GM06990 (cell line): ENCODE results near the gene INPP5A.

Source experiments
- DNase-seq: peaks from one replicate; pipeline ENCODE4 v3.0.0-alpha.2; 2011; ENCODE audit not compliant: insufficient read length; ENCODE audit errors: extremely low read depth
- H3K27me3 ChIP-seq: replicated peaks from 2 replicates; pipeline ENCODE4 v1.6.0; 2011; ENCODE audit warnings: low read length; ENCODE audit not compliant: control insufficient read depth, insufficient read depth
- H3K36me3 ChIP-seq: 2 replicates; pipeline ENCODE4 v1.5.1; 2011; ENCODE audit warnings: low read length; ENCODE audit not compliant: control insufficient read depth, insufficient read depth
- H3K4me3 ChIP-seq: replicated peaks from 2 replicates; pipeline ENCODE4 v1.5.1; 2011; ENCODE audit warnings: low read depth, mild to moderate bottlenecking, control low read depth, low read length
- TF ChIP-seq, protein P1 (sequence below): IDR thresholded peaks from 2 replicates; pipeline ENCODE4 v1.5.1; 2011; ENCODE audit warnings: low read length, control low read depth, mild to moderate bottlenecking, inconsistent platforms; ENCODE audit not compliant: insufficient read depth, poor library complexity, severe bottlenecking

INPP5A gene

DNA sequence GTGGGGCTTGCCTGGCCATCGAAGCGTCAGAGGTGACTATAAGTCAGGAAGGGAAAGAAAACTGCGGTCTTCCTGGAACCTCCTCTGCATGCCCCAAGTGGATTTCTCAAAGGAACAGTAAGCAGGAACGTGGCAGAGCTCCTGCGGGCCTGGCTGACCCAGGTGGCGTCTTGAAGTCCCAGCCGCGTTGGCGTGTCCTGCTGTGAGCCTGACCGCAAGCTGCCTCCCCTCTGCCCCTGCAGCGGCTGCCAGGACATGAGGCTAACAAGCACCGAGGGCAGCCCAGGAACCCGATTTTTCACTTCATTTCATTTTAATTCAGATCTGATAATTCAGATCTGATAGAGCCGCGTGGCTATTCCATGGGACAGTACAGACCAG is 193.0 kb downstream of the INPP5A start:
- TF ChIP-seq, protein P1, sequence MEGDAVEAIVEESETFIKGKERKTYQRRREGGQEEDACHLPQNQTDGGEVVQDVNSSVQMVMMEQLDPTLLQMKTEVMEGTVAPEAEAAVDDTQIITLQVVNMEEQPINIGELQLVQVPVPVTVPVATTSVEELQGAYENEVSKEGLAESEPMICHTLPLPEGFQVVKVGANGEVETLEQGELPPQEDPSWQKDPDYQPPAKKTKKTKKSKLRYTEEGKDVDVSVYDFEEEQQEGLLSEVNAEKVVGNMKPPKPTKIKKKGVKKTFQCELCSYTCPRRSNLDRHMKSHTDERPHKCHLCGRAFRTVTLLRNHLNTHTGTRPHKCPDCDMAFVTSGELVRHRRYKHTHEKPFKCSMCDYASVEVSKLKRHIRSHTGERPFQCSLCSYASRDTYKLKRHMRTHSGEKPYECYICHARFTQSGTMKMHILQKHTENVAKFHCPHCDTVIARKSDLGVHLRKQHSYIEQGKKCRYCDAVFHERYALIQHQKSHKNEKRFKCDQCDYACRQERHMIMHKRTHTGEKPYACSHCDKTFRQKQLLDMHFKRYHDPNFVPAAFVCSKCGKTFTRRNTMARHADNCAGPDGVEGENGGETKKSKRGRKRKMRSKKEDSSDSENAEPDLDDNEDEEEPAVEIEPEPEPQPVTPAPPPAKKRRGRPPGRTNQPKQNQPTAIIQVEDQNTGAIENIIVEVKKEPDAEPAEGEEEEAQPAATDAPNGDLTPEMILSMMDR, result no peak
- Histone ChIP-seq H3K27me3 (no peaks in the 10 kb centered on the region), H3K36me3 (no peaks in the 10 kb centered on the region; the same call in 1 of the 2 replicates), H3K4me3 (no peak overlapping the region)
- no peak for DNase-seq

DNA sequence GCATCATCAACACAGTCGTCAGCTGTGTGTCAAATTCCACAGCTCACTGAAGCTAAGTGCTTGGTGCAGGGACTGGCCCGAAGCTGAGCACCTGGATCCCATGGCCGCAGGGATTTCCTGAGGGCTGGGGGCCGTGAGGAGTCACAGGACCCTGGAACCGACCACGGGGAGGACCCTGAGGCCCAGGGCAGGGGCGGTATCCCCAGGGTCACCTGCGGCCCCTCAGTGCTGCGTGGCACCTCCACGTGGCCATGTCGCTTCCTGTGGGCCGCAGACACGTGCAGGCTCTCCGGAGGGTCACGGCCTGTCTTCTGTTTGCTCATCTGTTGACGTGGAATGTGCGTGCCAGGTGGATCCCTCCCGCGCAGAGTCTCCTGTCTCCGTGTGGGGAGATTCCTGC is 194.9 kb downstream of the INPP5A start:
- no peak for DNase-seq
- H3K36me3 ChIP-seq, result no peaks in the 10 kb centered on the region; the same call in 1 of the 2 replicates
- H3K4me3 ChIP-seq, result no peak overlapping the region
- no peaks in the 10 kb centered on the region for H3K27me3 ChIP-seq
- TF ChIP-seq, protein P1, result no peak

DNA sequence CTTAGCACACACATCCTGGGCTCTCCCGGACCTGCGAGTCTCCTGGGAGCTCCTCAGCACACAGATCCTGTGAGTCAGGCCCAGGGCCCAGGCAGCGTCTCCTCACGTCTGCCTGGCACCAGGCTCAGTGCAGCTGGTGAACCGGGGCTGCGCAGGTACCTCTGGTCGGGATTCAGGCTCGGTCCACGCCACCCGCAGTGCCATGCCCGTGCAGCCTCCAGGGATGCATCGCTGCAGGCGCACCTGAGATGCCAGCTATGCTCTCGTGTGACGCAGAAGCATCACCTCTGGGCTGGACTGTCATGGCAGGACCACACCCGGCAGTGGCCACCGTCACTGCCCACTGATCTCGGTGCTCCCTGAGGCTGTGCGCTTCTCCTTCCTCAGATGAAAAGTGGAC is 196.3 kb downstream of the INPP5A start:
- DNase-seq, result no peak
- no peaks in the 10 kb centered on the region for H3K36me3 ChIP-seq
- no peak overlapping the region for H3K4me3 ChIP-seq
- TF ChIP-seq, protein P1, result no peak
- no peaks in the 10 kb centered on the region for H3K27me3 ChIP-seq

DNA sequence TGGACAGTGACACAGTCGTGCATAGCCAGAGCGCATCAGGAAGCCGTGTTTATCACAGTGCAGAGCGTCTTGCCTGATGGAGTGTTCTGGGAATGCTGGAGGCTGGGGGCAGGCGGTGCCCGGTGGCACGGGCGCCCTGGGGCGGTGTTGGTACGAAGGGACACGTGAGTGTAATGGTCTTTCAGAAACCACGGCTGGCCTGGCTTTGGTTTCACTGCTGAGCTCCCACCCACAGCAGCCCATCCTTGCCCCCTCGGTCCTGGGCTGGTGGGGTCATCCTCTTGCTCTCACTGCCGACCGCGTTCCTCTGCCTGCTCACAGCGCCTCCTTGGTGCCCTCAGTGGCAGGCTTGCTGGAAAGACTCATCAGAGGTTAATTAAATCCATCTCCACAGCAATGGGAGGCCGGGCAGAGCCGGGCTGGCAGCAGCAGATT is 197.8 kb downstream of the INPP5A start:
- H3K36me3 ChIP-seq, result no peaks in the 10 kb centered on the region

DNA sequence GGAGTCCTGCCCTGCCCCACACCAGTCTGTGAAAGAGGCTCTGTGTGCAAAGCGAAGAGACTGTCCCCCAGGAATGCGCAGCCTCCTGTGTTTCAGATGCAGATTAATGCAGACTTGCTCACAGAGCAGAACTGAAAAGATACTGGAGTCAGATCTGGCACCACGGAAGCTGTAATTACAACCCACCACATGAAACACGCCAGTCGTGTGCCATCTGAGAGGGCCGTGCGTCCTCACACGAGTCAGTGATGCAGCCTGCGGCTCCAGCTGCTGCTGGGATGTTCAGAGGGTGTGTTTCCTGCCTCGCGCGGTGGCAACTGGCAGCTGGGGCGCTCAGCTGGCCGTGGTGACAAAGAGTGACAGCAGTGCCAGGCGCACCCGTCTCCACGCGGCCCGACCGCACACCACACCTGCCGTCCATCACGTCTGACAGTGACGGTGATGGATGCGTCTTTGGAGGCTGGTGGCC is 198.4 kb downstream of the INPP5A start:
- TF ChIP-seq, protein P1, result no peak
- no peaks in the 10 kb centered on the region for H3K36me3 ChIP-seq
- no peaks in the 10 kb centered on the region for H3K27me3 ChIP-seq
- DNase-seq, result no peak
- H3K4me3 ChIP-seq, result no peak overlapping the region

More for the DNA sequence above, 197.8 kb downstream of the INPP5A start:
- DNase-seq, result no peak
- TF ChIP-seq, protein P1, result no peak
- Histone ChIP-seq H3K4me3 (no peak overlapping the region), H3K27me3 (no peaks in the 10 kb centered on the region)
